ENCODE data around the gene LOXHD1. TPM values are rescaled to one million over a fixed set of nuclear protein-coding genes. Genes with fewer than 3 reads are reported as not detected.

LOXHD1 gene
- polyA plus RNA-seq, 4 donors = 0.12 to 0.27 (median 0.19) TPM; not detected in 1

DNA sequence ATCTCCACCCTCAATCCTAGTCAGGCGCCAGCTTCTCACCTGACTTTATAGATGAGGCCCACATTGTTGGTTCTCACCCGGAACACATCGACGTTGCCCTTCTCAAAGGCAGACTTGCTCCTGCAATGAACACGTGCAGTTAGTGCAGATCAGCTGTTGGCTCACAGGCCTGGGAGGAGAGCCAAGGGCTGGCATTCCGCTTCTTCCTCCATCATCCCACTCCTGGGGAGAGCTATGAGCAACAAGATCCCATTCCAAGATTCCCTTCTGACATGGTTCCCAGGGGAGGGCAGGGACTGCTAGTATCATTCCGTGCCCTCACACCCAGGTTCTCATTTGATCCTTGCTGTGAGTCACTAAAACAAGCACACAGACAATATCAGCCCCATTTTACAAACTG is 15.1 kb downstream of the LOXHD1 start:
- DNase-seq (no peak), FAIRE-seq (no peak)
- Histone ChIP-seq H3K36me3 (ENCODE audit: control insufficient read depth in 3 of 3, insufficient read depth in 2 of 3, low read depth in 1 of 3, low read length in 3 of 3) (no peaks in the 10 kb centered on the region), H3K4me3 (ENCODE audit: low read depth in 1 of 3, low read length in 3 of 3) (no peak overlapping the region), H3K27me3 (ENCODE audit: control insufficient read depth in 3 of 3, insufficient read depth in 3 of 3, low read length in 3 of 3) (no peaks in the 10 kb centered on the region), H3K4me1 (ENCODE audit: control insufficient read depth in 3 of 3, insufficient read depth in 2 of 3, low read depth in 1 of 3, low read length in 2 of 3) (no peaks in the 10 kb centered on the region), H3K27ac (ENCODE audit: low read depth in 1 of 3, low read length in 2 of 3) (no peak overlapping the region), H3K9me3 (ENCODE audit: control insufficient read depth in 2 of 2, insufficient read depth in 1 of 2, low read depth in 1 of 2, low read length in 1 of 2) (no peaks in the 10 kb centered on the region)
- WGBS, 3 donors = 76 to 83% (median 81%) methylated on average over 7 of the region's 7 CpGs

DNA sequence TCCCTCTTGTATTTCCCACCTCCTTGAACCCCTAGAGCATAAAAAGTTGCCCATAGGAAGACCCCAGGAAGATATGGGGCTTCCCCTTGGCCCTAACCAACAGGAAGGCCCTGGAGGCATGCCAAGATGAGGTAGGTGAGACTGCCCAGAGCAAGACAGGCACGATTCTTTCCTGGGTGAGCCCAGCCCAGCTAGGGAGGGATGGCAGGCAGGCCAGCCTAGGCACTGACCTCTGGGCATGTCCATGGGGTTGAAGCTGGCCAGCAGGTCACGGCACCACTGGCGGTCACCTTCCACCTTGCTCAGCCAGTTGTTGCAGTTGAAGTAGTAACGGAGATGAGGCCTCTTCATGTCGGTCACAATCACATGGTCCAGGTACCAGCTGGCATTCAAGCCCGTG is 17.6 kb downstream of the LOXHD1 start:
- DNase-seq = no peak
- WGBS, 3 donors = 86 to 90% (median 88%) methylated on average over 6 of the region's 6 CpGs
- FAIRE-seq = no peak

DNA sequence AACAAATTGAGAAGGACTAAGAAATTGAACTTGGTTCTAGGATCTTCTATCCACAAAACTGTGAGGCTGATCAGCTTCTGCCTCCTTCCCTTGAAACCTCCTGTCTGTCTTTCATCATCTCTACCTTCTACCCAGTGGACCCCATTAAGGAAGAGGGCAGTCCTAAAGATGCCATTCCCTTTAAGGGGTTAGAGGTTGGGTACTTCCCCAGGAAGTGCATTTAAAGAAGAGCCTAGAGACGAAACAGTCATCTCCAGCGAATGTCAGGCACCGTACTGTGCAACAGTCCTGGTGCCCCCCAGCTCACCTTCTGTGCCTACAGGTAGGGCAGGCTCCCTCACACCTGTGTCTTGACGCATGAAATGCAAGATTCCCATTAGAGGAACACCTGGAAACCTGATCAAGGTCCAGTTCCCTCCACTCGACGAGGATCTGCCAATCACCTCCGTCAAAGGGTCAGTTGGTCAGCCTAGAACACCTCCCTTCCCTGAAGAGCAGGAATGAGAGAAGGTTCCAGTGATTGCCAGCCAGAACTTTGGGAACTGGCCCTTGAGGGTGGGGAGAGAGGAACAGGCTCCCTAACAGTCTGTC is 20.9 kb downstream of the LOXHD1 start:
- no peak overlapping the region for H3K4me3 ChIP-seq (ENCODE audit: low read depth in 1 of 3, low read length in 3 of 3)
- no peaks in the 10 kb centered on the region for H3K27me3 ChIP-seq (ENCODE audit: control insufficient read depth in 3 of 3, insufficient read depth in 3 of 3, low read length in 3 of 3)
- DNase-seq = no peak
- no peak for FAIRE-seq
- H3K36me3 ChIP-seq (ENCODE audit: control insufficient read depth in 3 of 3, insufficient read depth in 2 of 3, low read depth in 1 of 3, low read length in 3 of 3) = no peaks in the 10 kb centered on the region
- H3K4me1 ChIP-seq (ENCODE audit: control insufficient read depth in 3 of 3, insufficient read depth in 2 of 3, low read depth in 1 of 3, low read length in 2 of 3) = no peaks in the 10 kb centered on the region
- H3K9me3 ChIP-seq (ENCODE audit: control insufficient read depth in 2 of 2, insufficient read depth in 1 of 2, low read depth in 1 of 2, low read length in 1 of 2) = peaks cover 0 to 2% of the 10 kb centered on the region in 2 donors
- no peak overlapping the region for H3K27ac ChIP-seq (ENCODE audit: low read depth in 1 of 3, low read length in 2 of 3)
- WGBS, 3 donors = 66 to 79% (median 66%) methylated on average over 7 of the region's 7 CpGs

More for the DNA sequence above, 17.6 kb downstream of the LOXHD1 start:
- Histone ChIP-seq H3K4me1 (ENCODE audit: control insufficient read depth in 3 of 3, insufficient read depth in 2 of 3, low read depth in 1 of 3, low read length in 2 of 3) (no peaks in the 10 kb centered on the region), H3K36me3 (ENCODE audit: control insufficient read depth in 3 of 3, insufficient read depth in 2 of 3, low read depth in 1 of 3, low read length in 3 of 3) (no peaks in the 10 kb centered on the region), H3K27ac (ENCODE audit: low read depth in 1 of 3, low read length in 2 of 3) (no peak overlapping the region), H3K9me3 (ENCODE audit: control insufficient read depth in 2 of 2, insufficient read depth in 1 of 2, low read depth in 1 of 2, low read length in 1 of 2) (no peaks in the 10 kb centered on the region), H3K4me3 (ENCODE audit: low read depth in 1 of 3, low read length in 3 of 3) (no peak overlapping the region), H3K27me3 (ENCODE audit: control insufficient read depth in 3 of 3, insufficient read depth in 3 of 3, low read length in 3 of 3) (no peaks in the 10 kb centered on the region)

DNA sequence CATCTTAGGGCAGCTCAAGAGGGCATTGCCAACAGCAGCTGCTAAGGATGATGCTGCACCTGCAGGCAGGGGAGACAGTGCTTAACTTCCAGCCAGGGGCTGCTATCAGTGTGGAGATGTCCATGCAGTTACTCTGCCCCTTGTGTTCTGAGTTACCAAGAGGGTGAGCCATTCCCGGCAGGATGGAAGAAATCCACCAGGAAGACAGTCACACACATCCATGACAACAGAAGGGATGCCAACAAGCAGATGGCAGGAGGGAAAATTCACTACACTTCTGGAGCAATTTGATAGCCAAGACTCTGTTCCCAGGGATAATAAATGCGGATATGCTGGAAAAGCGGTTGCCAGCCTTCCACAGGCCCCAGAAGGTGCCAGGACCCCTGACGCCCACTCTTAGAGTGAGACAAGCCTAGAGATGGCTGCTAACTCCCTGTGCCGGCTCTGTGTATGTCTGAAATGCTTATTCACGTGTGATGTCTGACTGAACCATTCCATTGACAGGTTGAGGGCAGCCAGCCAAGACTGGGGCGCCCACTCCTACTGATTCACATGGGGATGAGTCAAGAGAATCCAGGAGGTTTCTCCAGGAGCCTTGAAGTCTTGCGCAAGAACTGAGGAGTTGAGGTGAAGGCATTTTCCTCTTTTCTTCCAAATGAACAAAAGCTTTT is 24.5 kb downstream of the LOXHD1 start:
- H3K36me3 ChIP-seq (ENCODE audit: control insufficient read depth in 3 of 3, insufficient read depth in 2 of 3, low read depth in 1 of 3, low read length in 3 of 3) = no peaks in the 10 kb centered on the region
- H3K4me3 ChIP-seq (ENCODE audit: low read depth in 1 of 3, low read length in 3 of 3) = no peak overlapping the region
- FAIRE-seq = no peak
- no peaks in the 10 kb centered on the region for H3K27me3 ChIP-seq (ENCODE audit: control insufficient read depth in 3 of 3, insufficient read depth in 3 of 3, low read length in 3 of 3)
- H3K4me1 ChIP-seq (ENCODE audit: control insufficient read depth in 3 of 3, insufficient read depth in 2 of 3, low read depth in 1 of 3, low read length in 2 of 3) = no peaks in the 10 kb centered on the region
- H3K27ac ChIP-seq (ENCODE audit: low read depth in 1 of 3, low read length in 2 of 3) = no peak overlapping the region
- 79 to 86% (median 84%) methylated on average over 8 of the region's 8 CpGs for WGBS, 3 donors
- no peak for DNase-seq
- peaks cover 0 to 2% of the 10 kb centered on the region in 2 donors for H3K9me3 ChIP-seq (ENCODE audit: control insufficient read depth in 2 of 2, insufficient read depth in 1 of 2, low read depth in 1 of 2, low read length in 1 of 2)

DNA sequence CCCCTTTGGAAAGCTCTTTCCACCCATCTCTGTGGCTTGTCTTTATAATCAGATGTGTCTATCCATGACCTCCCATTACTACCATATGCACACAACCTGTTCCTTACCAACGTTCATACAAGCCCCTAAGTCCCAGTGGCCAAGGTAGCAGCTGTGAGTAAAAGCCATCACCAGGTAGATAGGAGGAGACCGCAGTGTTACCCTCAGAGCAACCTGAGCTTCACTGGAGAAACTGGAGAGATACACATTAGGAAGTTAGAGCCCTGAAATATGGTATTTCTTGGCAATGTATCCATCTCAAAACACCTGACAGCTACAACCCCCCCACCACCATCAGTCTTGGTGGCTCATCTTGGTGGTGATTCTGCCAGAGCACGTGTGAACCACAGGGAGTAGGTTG is 26.0 kb downstream of the LOXHD1 start:
- Histone ChIP-seq H3K36me3 (ENCODE audit: control insufficient read depth in 3 of 3, insufficient read depth in 2 of 3, low read depth in 1 of 3, low read length in 3 of 3) (no peaks in the 10 kb centered on the region), H3K4me1 (ENCODE audit: control insufficient read depth in 3 of 3, insufficient read depth in 2 of 3, low read depth in 1 of 3, low read length in 2 of 3) (no peaks in the 10 kb centered on the region), H3K27me3 (ENCODE audit: control insufficient read depth in 3 of 3, insufficient read depth in 3 of 3, low read length in 3 of 3) (no peaks in the 10 kb centered on the region), H3K27ac (ENCODE audit: low read depth in 1 of 3, low read length in 2 of 3) (no peak overlapping the region), H3K4me3 (ENCODE audit: low read depth in 1 of 3, low read length in 3 of 3) (no peak overlapping the region), H3K9me3 (ENCODE audit: control insufficient read depth in 2 of 2, insufficient read depth in 1 of 2, low read depth in 1 of 2, low read length in 1 of 2) (peaks cover 0 to 2% of the 10 kb centered on the region in 2 donors)
- WGBS, 3 donors = 67 to 84% (median 79%) methylated on average over 3 of the region's 3 CpGs
- DNase-seq (no peak), FAIRE-seq (no peak)

DNA sequence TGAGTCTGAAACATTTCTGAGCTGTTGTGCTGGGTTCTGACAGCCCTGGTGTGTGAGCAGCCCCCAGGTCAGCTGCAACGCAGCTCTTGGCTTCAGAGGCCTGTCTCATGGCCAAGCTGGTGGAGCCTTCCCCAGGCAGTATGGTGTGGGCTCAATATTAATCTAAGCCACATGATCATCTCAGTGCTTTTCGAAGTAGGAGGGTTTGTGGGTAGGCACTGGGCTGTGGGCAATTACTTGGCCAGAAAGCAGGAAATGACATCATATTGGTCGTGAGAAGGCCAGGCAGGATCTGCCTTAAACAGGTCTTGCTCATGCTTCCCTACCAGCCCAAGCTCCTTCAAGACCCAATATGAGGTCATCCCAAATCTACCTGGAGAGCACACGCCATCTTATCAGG is 26.9 kb downstream of the LOXHD1 start:
- WGBS, 3 donors = 59 to 74% (median 59%) methylated on average over 4 of the region's 4 CpGs
- DNase-seq (no peak), FAIRE-seq (no peak)
- Histone ChIP-seq H3K4me3 (ENCODE audit: low read depth in 1 of 3, low read length in 3 of 3) (no peak overlapping the region), H3K27ac (ENCODE audit: low read depth in 1 of 3, low read length in 2 of 3) (no peak overlapping the region), H3K4me1 (ENCODE audit: control insufficient read depth in 3 of 3, insufficient read depth in 2 of 3, low read depth in 1 of 3, low read length in 2 of 3) (no peaks in the 10 kb centered on the region), H3K36me3 (ENCODE audit: control insufficient read depth in 3 of 3, insufficient read depth in 2 of 3, low read depth in 1 of 3, low read length in 3 of 3) (no peaks in the 10 kb centered on the region), H3K9me3 (ENCODE audit: control insufficient read depth in 2 of 2, insufficient read depth in 1 of 2, low read depth in 1 of 2, low read length in 1 of 2) (peaks cover 0 to 2% of the 10 kb centered on the region in 2 donors), H3K27me3 (ENCODE audit: control insufficient read depth in 3 of 3, insufficient read depth in 3 of 3, low read length in 3 of 3) (no peaks in the 10 kb centered on the region)

DNA sequence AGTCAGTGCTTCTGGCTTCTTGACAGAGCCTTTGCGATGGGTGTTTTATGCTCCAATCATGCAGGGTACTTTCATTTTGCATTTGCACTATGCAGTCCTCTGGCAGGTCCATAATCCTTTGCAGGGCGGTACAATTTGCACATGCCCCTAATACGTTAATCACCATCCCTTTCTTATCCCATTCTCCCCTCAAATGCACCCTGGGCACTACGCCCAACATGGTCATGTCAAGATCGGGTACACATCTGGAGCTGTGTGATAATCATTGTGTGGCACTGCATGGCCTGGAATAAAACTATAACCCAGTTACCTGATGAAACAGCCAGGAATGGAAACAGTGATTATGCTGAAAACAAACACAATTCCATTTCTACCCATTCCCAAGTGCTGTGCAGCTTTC is 27.7 kb downstream of the LOXHD1 start:
- H3K4me1 ChIP-seq (ENCODE audit: control insufficient read depth in 3 of 3, insufficient read depth in 2 of 3, low read depth in 1 of 3, low read length in 2 of 3) = no peaks in the 10 kb centered on the region
- DNase-seq (no peak), FAIRE-seq (no peak)
- no peak overlapping the region for H3K27ac ChIP-seq (ENCODE audit: low read depth in 1 of 3, low read length in 2 of 3)
- H3K9me3 ChIP-seq (ENCODE audit: control insufficient read depth in 2 of 2, insufficient read depth in 1 of 2, low read depth in 1 of 2, low read length in 1 of 2) = peaks cover 0 to 2% of the 10 kb centered on the region in 2 donors
- WGBS, 3 donors = 75 to 84% (median 79%) methylated on average over 5 of the region's 5 CpGs
- H3K4me3 ChIP-seq (ENCODE audit: low read depth in 1 of 3, low read length in 3 of 3) = no peak overlapping the region
- no peaks in the 10 kb centered on the region for H3K27me3 ChIP-seq (ENCODE audit: control insufficient read depth in 3 of 3, insufficient read depth in 3 of 3, low read length in 3 of 3)
- no peaks in the 10 kb centered on the region for H3K36me3 ChIP-seq (ENCODE audit: control insufficient read depth in 3 of 3, insufficient read depth in 2 of 3, low read depth in 1 of 3, low read length in 3 of 3)

DNA sequence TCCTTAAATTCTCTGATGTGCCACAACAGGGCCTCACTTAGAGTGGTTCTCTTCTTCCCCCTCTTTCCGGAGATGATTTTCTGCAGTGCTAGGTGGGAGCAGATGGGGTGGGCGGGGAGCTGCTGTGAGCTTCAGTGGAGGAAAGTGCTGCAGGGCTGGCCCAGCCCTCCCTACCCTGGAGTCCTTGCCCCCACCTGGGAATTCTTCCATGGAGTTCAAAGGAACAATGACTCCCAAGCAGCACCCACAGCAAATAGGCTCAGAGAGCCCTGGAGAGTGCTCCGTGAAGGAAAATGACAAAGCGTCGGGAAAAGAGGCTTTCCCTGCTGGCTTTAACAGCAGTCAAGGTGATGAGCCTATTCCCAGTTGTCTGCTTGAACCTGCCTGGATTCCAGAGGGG is 28.8 kb downstream of the LOXHD1 start:
- Histone ChIP-seq H3K4me1 (ENCODE audit: control insufficient read depth in 3 of 3, insufficient read depth in 2 of 3, low read depth in 1 of 3, low read length in 2 of 3) (peaks cover 0 to 3% (median 0%) of the 10 kb centered on the region in 3 donors), H3K4me3 (ENCODE audit: low read depth in 1 of 3, low read length in 3 of 3) (no peak overlapping the region), H3K9me3 (ENCODE audit: control insufficient read depth in 2 of 2, insufficient read depth in 1 of 2, low read depth in 1 of 2, low read length in 1 of 2) (peaks cover 0 to 2% of the 10 kb centered on the region in 2 donors), H3K36me3 (ENCODE audit: control insufficient read depth in 3 of 3, insufficient read depth in 2 of 3, low read depth in 1 of 3, low read length in 3 of 3) (no peaks in the 10 kb centered on the region), H3K27ac (ENCODE audit: low read depth in 1 of 3, low read length in 2 of 3) (no peak overlapping the region), H3K27me3 (ENCODE audit: control insufficient read depth in 3 of 3, insufficient read depth in 3 of 3, low read length in 3 of 3) (no peaks in the 10 kb centered on the region)
- FAIRE-seq (no peak), DNase-seq (no peak)
- 54 to 69% (median 55%) methylated on average over 5 of the region's 5 CpGs for WGBS, 3 donors

DNA sequence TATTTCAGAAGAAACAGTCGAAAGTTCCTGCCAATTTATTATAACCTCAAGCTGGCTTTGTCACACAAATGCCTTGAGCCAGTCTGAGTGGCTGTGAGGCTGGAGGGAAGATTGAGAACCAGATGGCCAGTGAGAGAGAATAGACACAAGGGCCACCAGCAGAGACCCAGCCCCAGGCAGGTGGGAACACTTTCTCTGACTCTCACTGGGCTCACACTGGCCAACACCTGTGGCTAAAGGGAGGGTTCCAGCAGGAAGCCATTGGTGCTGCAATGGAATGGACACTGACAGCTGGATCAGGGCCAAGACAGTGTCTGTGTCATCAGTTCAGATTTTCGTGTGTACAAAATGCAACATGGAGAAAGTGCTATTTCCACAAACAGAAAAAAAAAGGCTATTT is 29.9 kb downstream of the LOXHD1 start:
- Histone ChIP-seq H3K4me1 (ENCODE audit: control insufficient read depth in 3 of 3, insufficient read depth in 2 of 3, low read depth in 1 of 3, low read length in 2 of 3) (peaks cover 0 to 3% (median 0%) of the 10 kb centered on the region in 3 donors), H3K36me3 (ENCODE audit: control insufficient read depth in 3 of 3, insufficient read depth in 2 of 3, low read depth in 1 of 3, low read length in 3 of 3) (no peaks in the 10 kb centered on the region), H3K4me3 (ENCODE audit: low read depth in 1 of 3, low read length in 3 of 3) (no peak overlapping the region), H3K27me3 (ENCODE audit: control insufficient read depth in 3 of 3, insufficient read depth in 3 of 3, low read length in 3 of 3) (no peaks in the 10 kb centered on the region), H3K9me3 (ENCODE audit: control insufficient read depth in 2 of 2, insufficient read depth in 1 of 2, low read depth in 1 of 2, low read length in 1 of 2) (no peaks in the 10 kb centered on the region), H3K27ac (ENCODE audit: low read depth in 1 of 3, low read length in 2 of 3) (no peak overlapping the region)
- WGBS, 3 donors = 36 to 56% (median 44%) methylated on average over 2 of the region's 2 CpGs
- DNase-seq (no peak), FAIRE-seq (no peak)

All from small intestine (tissue), 7 donors.